Smooth muscle cell (in vitro differentiated cells): ENCODE data around the gene DOCK11. TPM values are rescaled to one million over a fixed set of nuclear protein-coding genes. Genes with fewer than 3 reads are reported as not detected.

ENCODE experiments used
- DNase-seq: peaks from one replicate; lab custom pipeline; 2025; ENCODE audit not compliant: unreplicated experiment; lab: John Stamatoyannopoulos, UW
- H2AFZ ChIP-seq: fragments of 200-600 bp; sonication (generic); 2 replicates; pipeline ENCODE4 v1.6.0; 2016; ENCODE audit warnings: antibody characterized with exemption, low read depth, mild to moderate bottlenecking
- H3F3A ChIP-seq: fragments of 200-600 bp; sonication (generic); 2 replicates; pipeline ENCODE4 v1.6.0; 2017; ENCODE audit warnings: antibody characterized with exemption, low read depth
- H3K27ac ChIP-seq: fragments of 200-600 bp; sonication (generic); 2 replicates; pipeline ENCODE4 v1.5.1; 2016; ENCODE audit warnings: low read depth, mild to moderate bottlenecking
- H3K27me3 ChIP-seq: fragments of 200-600 bp; sonication (generic); 2 replicates; pipeline ENCODE4 v1.6.1; 2016; ENCODE audit warnings: low read depth, mild to moderate bottlenecking
- H3K36me3 ChIP-seq: fragments of 200-600 bp; sonication (generic); 2 replicates; pipeline ENCODE4 v1.5.1; 2016; ENCODE audit warnings: low read depth
- H3K4me1 ChIP-seq: fragments of 200-600 bp; sonication (generic); 2 replicates; pipeline ENCODE4 v1.5.1; 2016; ENCODE audit warnings: low read depth
- H3K4me2 ChIP-seq: fragments of 200-600 bp; sonication (generic); 2 replicates; pipeline ENCODE4 v1.6.0; 2016; ENCODE audit warnings: mild to moderate bottlenecking
- H3K4me3 ChIP-seq: fragments of 200-600 bp; sonication (generic); 2 replicates; pipeline ENCODE4 v1.5.1; 2016; ENCODE audit warnings: mild to moderate bottlenecking
- H3K79me2 ChIP-seq: fragments of 200-600 bp; sonication (generic); 2 replicates; pipeline ENCODE4 v1.6.0; 2016; ENCODE audit warnings: low read depth, mild to moderate bottlenecking
- H3K9ac ChIP-seq: fragments of 200-600 bp; sonication (generic); 2 replicates; pipeline ENCODE4 v1.6.0; 2016; ENCODE audit warnings: low read depth
- H3K9me3 ChIP-seq: fragments of 200-600 bp; sonication (generic); replicated peaks from 2 replicates; pipeline ENCODE4 v1.5.1; 2016; ENCODE audit warnings: low read depth
- H4K20me1 ChIP-seq: fragments of 200-600 bp; sonication (generic); 2 replicates; pipeline ENCODE4 v1.6.0; 2016; ENCODE audit warnings: low read depth
- WGBS: methylation state at CpG from one replicate; pipeline ENCODE4 v1.1.7; 2016; ENCODE audit warnings: low lambda C conversion rate; 5-methylcytosine and 5-hydroxymethylcytosine counted together
- polyA plus RNA-seq: library from polyadenylated mRNA; unstranded; fragments of >200 nt; fragmentation: Nextera tagmentation; extraction: Ambion mirVana; gene quantifications from 2 replicates; pipeline ENCODE4 v1.2.1, GENCODE V29; 2016
- total RNA-seq: library from RNA; depleted of rRNA; stranded (reverse); fragments of >200 nt; gene quantifications from 2 replicates; pipeline ENCODE4 v1.2.3, GENCODE V29; 2014
- TF ChIP-seq, protein P1 (sequence below): fragments of 200-600 bp; sonication (generic); IDR thresholded peaks from 2 replicates; pipeline ENCODE4 v1.5.1; 2017; ENCODE audit warnings: borderline replicate concordance, mild to moderate bottlenecking, antibody characterized with exemption; ENCODE audit not compliant: insufficient read depth, poor library complexity, severe bottlenecking

DOCK11 gene
- total and polyA plus RNA-seq, 2 experiments from 2014 or later = 2.3 to 2.6 TPM

DNA sequence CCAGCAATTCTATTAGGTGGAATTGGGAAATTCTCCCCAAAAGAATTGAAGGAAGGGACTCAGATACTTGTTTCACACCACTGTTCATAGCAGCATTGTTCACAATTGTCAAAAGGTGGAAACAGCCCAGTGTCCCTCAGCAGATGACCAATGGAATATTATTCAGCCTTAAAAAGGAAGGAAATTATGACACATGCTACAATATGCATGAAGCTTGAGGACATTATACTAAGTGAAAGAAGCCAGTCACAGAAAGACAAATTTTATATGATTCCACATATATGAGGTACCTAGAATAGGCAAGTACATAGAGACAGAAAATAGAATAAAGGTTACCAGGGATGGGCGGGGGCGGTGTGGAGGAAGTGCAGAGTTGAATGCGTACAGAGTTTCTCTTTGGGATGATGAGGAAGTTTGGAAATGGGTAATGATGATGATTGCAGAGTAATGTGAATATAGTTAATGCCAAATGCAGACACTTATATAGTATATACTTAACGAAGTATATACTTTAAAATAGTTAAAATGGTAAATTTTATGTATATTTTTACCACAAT, 29.6 kb downstream of the DOCK11 start:
- WGBS = 83% methylated on average over 4 of the region's 4 CpGs
- Histone ChIP-seq H3K4me3 (no peak overlapping the region), H3K9me3 (no peaks in the 10 kb centered on the region), H3K36me3 (no peaks in the 10 kb centered on the region), H4K20me1 (no peaks in the 10 kb centered on the region), H3K9ac (no peak overlapping the region), H3K4me1 (peaks cover 5% of the 10 kb centered on the region), H3K4me2 (no peak overlapping the region), H2AFZ (no peak overlapping the region), H3K79me2 (no peaks in the 10 kb centered on the region), H3K27ac (no peak overlapping the region), H3K27me3 (no peaks in the 10 kb centered on the region), H3F3A (no peaks in the 10 kb centered on the region)
- no peak for DNase-seq
- TF ChIP-seq, protein P1, sequence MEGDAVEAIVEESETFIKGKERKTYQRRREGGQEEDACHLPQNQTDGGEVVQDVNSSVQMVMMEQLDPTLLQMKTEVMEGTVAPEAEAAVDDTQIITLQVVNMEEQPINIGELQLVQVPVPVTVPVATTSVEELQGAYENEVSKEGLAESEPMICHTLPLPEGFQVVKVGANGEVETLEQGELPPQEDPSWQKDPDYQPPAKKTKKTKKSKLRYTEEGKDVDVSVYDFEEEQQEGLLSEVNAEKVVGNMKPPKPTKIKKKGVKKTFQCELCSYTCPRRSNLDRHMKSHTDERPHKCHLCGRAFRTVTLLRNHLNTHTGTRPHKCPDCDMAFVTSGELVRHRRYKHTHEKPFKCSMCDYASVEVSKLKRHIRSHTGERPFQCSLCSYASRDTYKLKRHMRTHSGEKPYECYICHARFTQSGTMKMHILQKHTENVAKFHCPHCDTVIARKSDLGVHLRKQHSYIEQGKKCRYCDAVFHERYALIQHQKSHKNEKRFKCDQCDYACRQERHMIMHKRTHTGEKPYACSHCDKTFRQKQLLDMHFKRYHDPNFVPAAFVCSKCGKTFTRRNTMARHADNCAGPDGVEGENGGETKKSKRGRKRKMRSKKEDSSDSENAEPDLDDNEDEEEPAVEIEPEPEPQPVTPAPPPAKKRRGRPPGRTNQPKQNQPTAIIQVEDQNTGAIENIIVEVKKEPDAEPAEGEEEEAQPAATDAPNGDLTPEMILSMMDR = no peak

DNA sequence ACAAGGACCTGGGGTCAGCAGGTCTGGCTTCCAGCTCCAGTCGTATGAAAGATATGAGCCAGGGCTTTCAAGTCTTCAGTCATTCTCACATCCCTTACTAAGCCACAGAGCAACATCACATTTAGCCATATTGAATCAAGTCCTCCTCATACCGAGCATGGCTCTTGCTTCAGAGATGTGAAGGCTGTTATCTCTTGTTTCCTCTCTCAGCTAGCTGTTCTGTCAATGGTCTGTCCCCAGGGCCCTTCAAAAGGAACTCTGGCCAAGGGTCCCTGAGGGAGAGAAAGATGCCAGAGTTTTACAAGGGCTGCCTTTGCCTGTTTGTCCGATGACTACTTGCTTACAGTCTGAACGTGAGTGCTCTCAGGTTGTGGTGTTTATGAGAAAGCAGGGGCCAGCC, 30.5 kb downstream of the DOCK11 start:
- Histone ChIP-seq H3K9ac (no peak overlapping the region), H3K9me3 (no peaks in the 10 kb centered on the region), H2AFZ (no peak overlapping the region), H3K27ac (no peak overlapping the region), H3K4me2 (no peak overlapping the region), H3K4me3 (no peak overlapping the region), H3K4me1 (peaks cover 5% of the 10 kb centered on the region), H3F3A (no peaks in the 10 kb centered on the region), H4K20me1 (no peaks in the 10 kb centered on the region), H3K27me3 (no peaks in the 10 kb centered on the region), H3K79me2 (no peaks in the 10 kb centered on the region), H3K36me3 (no peaks in the 10 kb centered on the region)
- no peak for DNase-seq
- TF ChIP-seq, protein P1 = no peak
- WGBS = 40% methylated on average over 4 of the region's 4 CpGs

DNA sequence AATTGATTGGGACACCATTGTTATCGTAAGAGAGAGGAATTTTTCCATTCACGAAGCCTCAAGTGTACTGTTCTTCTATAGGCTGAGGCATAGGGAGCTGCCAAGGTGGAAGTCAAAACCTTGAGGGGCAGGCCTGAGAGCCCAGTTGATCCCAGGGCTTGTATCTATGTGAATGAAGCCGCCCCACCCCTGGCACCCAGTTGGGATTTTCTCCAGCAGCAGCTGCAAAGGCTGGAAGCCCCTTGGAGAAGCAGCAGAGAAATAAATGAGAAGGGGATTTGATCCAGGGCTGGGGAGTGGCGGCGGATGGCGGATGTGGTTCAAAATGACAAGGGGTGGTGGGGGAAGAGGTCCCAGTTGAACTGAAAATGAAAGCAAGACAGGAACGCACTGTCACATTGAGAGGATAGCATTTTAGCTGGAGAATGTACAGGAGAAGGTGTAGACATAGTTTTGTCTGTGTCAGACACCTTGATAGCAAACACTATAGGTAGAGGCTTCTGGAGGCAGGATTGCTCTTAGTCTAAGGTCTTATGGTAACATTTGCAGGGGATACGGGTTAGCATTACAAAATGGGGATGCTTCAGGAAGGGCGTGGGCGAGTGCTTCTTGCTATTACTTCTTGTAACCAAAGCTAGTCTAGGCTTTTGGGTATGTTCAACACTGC, 32.6 kb downstream of the DOCK11 start:
- Histone ChIP-seq H3K4me3 (no peak overlapping the region), H3K27ac (no peak overlapping the region), H3K36me3 (no peaks in the 10 kb centered on the region), H3K9ac (no peak overlapping the region), H3F3A (no peaks in the 10 kb centered on the region), H4K20me1 (no peaks in the 10 kb centered on the region), H2AFZ (no peak overlapping the region), H3K9me3 (no peaks in the 10 kb centered on the region), H3K79me2 (no peaks in the 10 kb centered on the region), H3K27me3 (no peaks in the 10 kb centered on the region), H3K4me2 (no peak overlapping the region), H3K4me1 (no peaks in the 10 kb centered on the region)
- WGBS = 78% methylated on average over 10 of the region's 10 CpGs
- no peak for DNase-seq
- TF ChIP-seq, protein P1 = no peak
